Measurements from ENCODE around the gene CAD.

DNA sequence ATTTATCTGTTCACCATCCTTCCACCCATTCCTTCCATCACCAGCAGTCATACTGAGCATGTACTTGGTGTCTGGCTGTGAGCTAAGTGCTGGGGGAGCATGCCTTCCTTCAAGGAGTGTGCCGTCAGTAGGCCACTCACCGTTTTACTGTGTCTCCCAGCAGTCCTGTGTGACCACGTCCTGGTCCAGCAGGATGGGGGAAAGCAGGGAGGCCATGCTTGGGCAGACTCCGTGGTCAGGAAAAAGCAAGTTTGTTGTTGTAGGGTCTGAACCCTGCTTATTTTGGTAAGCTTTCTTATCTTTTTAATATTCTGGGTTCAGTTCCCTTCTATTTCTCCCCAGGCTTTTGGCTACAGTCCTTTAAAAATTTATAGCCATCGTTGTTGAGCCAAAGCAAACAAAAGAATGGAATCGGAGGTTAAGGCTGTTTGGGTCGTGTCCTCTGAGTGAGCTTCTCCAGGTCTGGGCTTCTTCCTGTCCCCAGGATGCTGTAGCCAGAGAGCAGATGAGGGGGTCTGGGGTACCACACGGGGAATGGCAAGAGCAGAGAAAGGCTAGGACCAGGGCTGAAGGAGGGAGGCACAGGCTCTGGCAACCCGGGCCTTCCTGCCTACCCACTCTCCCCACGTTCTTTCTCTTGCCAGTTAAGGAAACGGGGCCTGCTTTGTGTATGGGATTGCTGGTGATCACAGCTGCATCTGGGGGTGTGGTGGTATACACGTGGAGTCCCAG is 32.2 kb downstream of the CAD start:
- no peak for TF ChIP-seq CTCF (IDR thresholded peaks at IDR 0.05)
- TF ChIP-seq POLR2A (IDR thresholded peaks at IDR 0.05), result no peak

Data from lower leg skin (tissue), 3 donors.